ENCODE results near the gene GPR108. TPM values are rescaled to one million over a fixed set of nuclear protein-coding genes. Genes with fewer than 3 reads are reported as not detected.

Gene GPR108
- total RNA-seq, 1 experiment from 2014 or later: 53.6 TPM

GRCh38 chr19:6714749-6715555, 22.4 kb downstream of the GPR108 start:
- no peak for TF ChIP-seq CTCF (IDR thresholded peaks at IDR 0.05; ENCODE audit: insufficient read depth in 1 of 2, low read depth in 1 of 2, low read length in 1 of 2, severe bottlenecking in 1 of 2, unreplicated experiment in 1 of 2)
- H3K4me3 Mint-ChIP-seq (ENCODE audit: unreplicated experiment): no peak overlapping the region
- no peak for DNase-seq
- peaks cover 6% of the 10 kb centered on the region for H3K36me3 Mint-ChIP-seq (ENCODE audit: insufficient read depth, unreplicated experiment)
- H3K9me3 Mint-ChIP-seq (ENCODE audit: unreplicated experiment): peaks cover 15% of the 10 kb centered on the region
- peaks cover 5% of the 10 kb centered on the region for H3K27me3 Mint-ChIP-seq (ENCODE audit: insufficient read depth, unreplicated experiment)
- H3K4me1 ChIP-seq: no peaks in the 10 kb centered on the region
- no TSS peak for BruUV-seq (replicated peaks)
- H3K9me3 ChIP-seq: no peaks in the 10 kb centered on the region
- ChIA-PET POLR2A (no interaction called here), CTCF (no interaction called here)
- no peak overlapping the region for H3K4me3 ChIP-seq (ENCODE audit: low read depth, low read length)
- H3K4me1 Mint-ChIP-seq (ENCODE audit: low read depth, unreplicated experiment): peaks cover 6% of the 10 kb centered on the region
- H3K36me3 ChIP-seq (ENCODE audit: control insufficient read depth, insufficient read depth, low read length): no peaks in the 10 kb centered on the region
- H3K27me3 ChIP-seq (replicated peaks; ENCODE audit: control insufficient read depth, insufficient read depth, low read length): no peaks in the 10 kb centered on the region
- intact Hi-C loops (cut with micrococcal nuclease; ENCODE audit: unreplicated experiment): no loop called here
- no peak overlapping the region for H3K27ac Mint-ChIP-seq (ENCODE audit: unreplicated experiment)

GRCh38 chr19:6713773-6714692, 23.3 kb downstream of the GPR108 start:
- peaks cover 6% of the 10 kb centered on the region for H3K27me3 Mint-ChIP-seq (ENCODE audit: insufficient read depth, unreplicated experiment)
- BruUV-seq (replicated peaks): no TSS peak
- Histone ChIP-seq H3K9me3 (no peaks in the 10 kb centered on the region), H3K27me3 (replicated peaks; ENCODE audit: control insufficient read depth, insufficient read depth, low read length) (no peaks in the 10 kb centered on the region), H3K4me1 (no peaks in the 10 kb centered on the region), H3K4me3 (ENCODE audit: low read depth, low read length) (no peak overlapping the region), H3K36me3 (ENCODE audit: control insufficient read depth, insufficient read depth, low read length) (no peaks in the 10 kb centered on the region)
- POLR2A ChIA-PET: no interaction called here
- intact Hi-C loops (cut with micrococcal nuclease; ENCODE audit: unreplicated experiment): no loop called here
- peaks cover 6% of the 10 kb centered on the region for H3K4me1 Mint-ChIP-seq (ENCODE audit: low read depth, unreplicated experiment)
- peaks cover 15% of the 10 kb centered on the region for H3K9me3 Mint-ChIP-seq (ENCODE audit: unreplicated experiment)
- H3K4me3 Mint-ChIP-seq (ENCODE audit: unreplicated experiment): no peak overlapping the region
- H3K36me3 Mint-ChIP-seq (ENCODE audit: insufficient read depth, unreplicated experiment): peaks cover 6% of the 10 kb centered on the region
- CTCF ChIA-PET: no interaction called here
- H3K27ac Mint-ChIP-seq (ENCODE audit: unreplicated experiment): no peak overlapping the region
- DNase-seq: no peak
- TF ChIP-seq CTCF (IDR thresholded peaks at IDR 0.05; ENCODE audit: insufficient read depth in 1 of 2, low read depth in 1 of 2, low read length in 1 of 2, severe bottlenecking in 1 of 2, unreplicated experiment in 1 of 2): no peak

All from Caco-2 (cell line).